ENCODE measurements around the gene PAXX. TPM values are rescaled to one million over a fixed set of nuclear protein-coding genes. Genes with fewer than 3 reads are reported as not detected.
A peak's percentile ranks its signal among the peaks of the same experiment; 100 is the strongest.

Gene PAXX
- total and polyA plus RNA-seq, 9 of the 15 experiments (the other 6 are each of a cell fraction or from before 2014, with no cell fraction given): 1.2 to 175 (median 38.5) TPM

- TF ChIP-seq SREBF2 (CRISPR knock-in tag; IDR thresholded peaks at IDR 0.05) (no peak), MTF1 (CRISPR knock-in tag; IDR thresholded peaks at IDR 0.05; ENCODE audit: borderline replicate concordance) (no peak), ZFP30 (CRISPR knock-in tag; IDR thresholded peaks at IDR 0.05; ENCODE audit: borderline replicate concordance) (no peak), ARID2 (IDR thresholded peaks at IDR 0.05) (no peak), TFAP4 (CRISPR knock-in tag; IDR thresholded peaks at IDR 0.05; ENCODE audit: borderline replicate concordance) (peak; percentile 46; the same call in 1 of the 2 replicates), STAT5B (CRISPR knock-in tag; IDR thresholded peaks at IDR 0.05) (no peak), MEF2A (IDR thresholded peaks at IDR 0.05; ENCODE audit: control insufficient read depth, low read depth, low read length) (no peak), HDAC6 (IDR thresholded peaks at IDR 0.05; ENCODE audit: low read depth, low read length) (no peak), ZC3H4 (CRISPR knock-in tag; IDR thresholded peaks at IDR 0.05; ENCODE audit: borderline replicate concordance) (no peak), ZMIZ1 (IDR thresholded peaks at IDR 0.05; ENCODE audit: low read depth in 2 of 2, low read length in 2 of 2) (no peak), NR2C1 (IDR thresholded peaks at IDR 0.05) (no peak), NR2C1 (tag; IDR thresholded peaks at IDR 0.05) (no peak), PRDM10 (IDR thresholded peaks at IDR 0.05; ENCODE audit: partially characterized antibody) (peak; percentile 75), BRD4 (IDR thresholded peaks at IDR 0.05) (no peak), KLF6 (CRISPR knock-in tag; IDR thresholded peaks at IDR 0.05; ENCODE audit: borderline replicate concordance) (no peak), MCM5 (IDR thresholded peaks at IDR 0.05; ENCODE audit: low read depth) (no peak), NEUROD1 (IDR thresholded peaks at IDR 0.05; ENCODE audit: borderline replicate concordance, low read depth, low read length, partially characterized antibody) (peak; percentile 42), ZNF263 (CRISPR knock-in tag; IDR thresholded peaks at IDR 0.05; ENCODE audit: borderline replicate concordance) (no peak), MAFF (IDR thresholded peaks at IDR 0.05; ENCODE audit: low read length) (no peak), DIDO1 (tag; IDR thresholded peaks at IDR 0.05; ENCODE audit: low read depth) (no peak), TRIM24 (IDR thresholded peaks at IDR 0.05) (no peak)
These were observed 42.2 kb upstream of the PAXX start (continued) for GRCh38 chr9:136949817-136950655.

Measured in K562 (cell line).